Right kidney (tissue), 1 donor: ENCODE results near the gene ENOX1.

ENCODE experiments used
- DNase-seq: peaks from one replicate; pipeline ENCODE4 v3.0.0-alpha.2; 2016

Gene ENOX1

GRCh38 chr13:43785650-43786471 lies 911 bp downstream of the ENOX1 start:
- DNase-seq = peak; percentile 90

- no peak for DNase-seq
Measured at GRCh38 chr13:43785261-43785649, 1.5 kb downstream of the ENOX1 start.

GRCh38 chr13:43784496-43784895 lies 2.3 kb downstream of the ENOX1 start:
- no peak for DNase-seq

GRCh38 chr13:43783820-43784219 lies 3.0 kb downstream of the ENOX1 start:
- no peak for DNase-seq

- no peak for DNase-seq
Measured at GRCh38 chr13:43782686-43783085, 4.1 kb downstream of the ENOX1 start.

GRCh38 chr13:43780666-43781065 lies 6.1 kb downstream of the ENOX1 start:
- no peak for DNase-seq

- DNase-seq = no peak
Measured at GRCh38 chr13:43776501-43777079, 10.2 kb downstream of the ENOX1 start.

- DNase-seq = no peak
Measured at GRCh38 chr13:43776006-43776405, 10.8 kb downstream of the ENOX1 start.

GRCh38 chr13:43773602-43774001 lies 13.2 kb downstream of the ENOX1 start:
- no peak for DNase-seq

GRCh38 chr13:43770871-43771270 lies 15.9 kb downstream of the ENOX1 start:
- DNase-seq = no peak

GRCh38 chr13:43769529-43769928 lies 17.2 kb downstream of the ENOX1 start:
- DNase-seq = no peak

GRCh38 chr13:43767341-43767931 lies 19.3 kb downstream of the ENOX1 start:
- DNase-seq = no peak

- DNase-seq = no peak
Measured at GRCh38 chr13:43766725-43767124, 20.0 kb downstream of the ENOX1 start.

- no peak for DNase-seq
Measured at GRCh38 chr13:43764349-43764748, 22.4 kb downstream of the ENOX1 start.

GRCh38 chr13:43763143-43763759 lies 23.5 kb downstream of the ENOX1 start:
- DNase-seq = no peak

- no peak for DNase-seq
Measured at GRCh38 chr13:43761616-43762315, 25.0 kb downstream of the ENOX1 start.

- no peak for DNase-seq
Measured at GRCh38 chr13:43760257-43760656, 26.5 kb downstream of the ENOX1 start.

GRCh38 chr13:43758834-43759233 lies 27.9 kb downstream of the ENOX1 start:
- no peak for DNase-seq

GRCh38 chr13:43757266-43757665 lies 29.5 kb downstream of the ENOX1 start:
- DNase-seq = no peak

- no peak for DNase-seq
Measured at GRCh38 chr13:43755844-43756243, 30.9 kb downstream of the ENOX1 start.

- DNase-seq = no peak
Measured at GRCh38 chr13:43751624-43752023, 35.1 kb downstream of the ENOX1 start.

GRCh38 chr13:43749503-43749902 lies 37.3 kb downstream of the ENOX1 start:
- no peak for DNase-seq
